ENCODE data around the gene MEIS1. TPM values are rescaled to one million over a fixed set of nuclear protein-coding genes. Genes with fewer than 3 reads are reported as not detected.
A peak's percentile ranks its signal among the peaks of the same experiment; 100 is the strongest.

MEIS1 gene
- total and polyA plus RNA-seq, 11 donors: 12.9 to 55.7 (median 41.8) TPM

GRCh38 chr2:66463206-66463755 is 28.4 kb downstream of the MEIS1 start:
- Histone ChIP-seq H3K27me3 (no peaks in the 10 kb centered on the region), H3K9me3 (no peaks in the 10 kb centered on the region), H3K36me3 (peaks cover 0 to 42% (median 0%) of the 10 kb centered on the region in 9 donors), H3K4me3 (no peak overlapping the region), H3K27ac (peak overlapping the region in 1 of 12 donors; percentile 45), H3K4me1 (peaks cover 0 to 50% (median 16%) of the 10 kb centered on the region in 12 donors)
- WGBS, 4 donors: 48 to 52% (median 50%) methylated on average over 3 of the region's 3 CpGs
- no peak for DNase-seq
- TF ChIP-seq POLR2A (IDR thresholded peaks at IDR 0.05) (no peak), CTCF (IDR thresholded peaks at IDR 0.05) (no peak)
- ATAC-seq: peak in 1 of 4 donors; percentile 44
- intact Hi-C loops (cut with DNase I): no loop called here

- H3K27ac ChIP-seq: peak overlapping the region in 1 of 12 donors; percentile 45
- peaks cover 0 to 46% (median 16%) of the 10 kb centered on the region in 12 donors for H3K4me1 ChIP-seq
- 73 to 79% (median 76%) methylated on average over 4 of the region's 4 CpGs for WGBS, 4 donors
- TF ChIP-seq POLR2A (IDR thresholded peaks at IDR 0.05): no peak
- TF ChIP-seq CTCF (IDR thresholded peaks at IDR 0.05): no peak
- no peak for DNase-seq
- H3K27me3 ChIP-seq: no peaks in the 10 kb centered on the region
- H3K36me3 ChIP-seq: peaks cover 0 to 45% (median 0%) of the 10 kb centered on the region in 9 donors
- H3K4me3 ChIP-seq: no peak overlapping the region
- ATAC-seq: no peak
- no peaks in the 10 kb centered on the region for H3K9me3 ChIP-seq
- intact Hi-C loops (cut with DNase I): no loop called here
Measured at GRCh38 chr2:66464930-66465637, 30.2 kb downstream of the MEIS1 start.

GRCh38 chr2:66466433-66466832 is 31.5 kb downstream of the MEIS1 start:
- Histone ChIP-seq H3K9me3 (no peaks in the 10 kb centered on the region), H3K36me3 (peaks cover 0 to 38% (median 0%) of the 10 kb centered on the region in 9 donors), H3K4me1 (peaks cover 0 to 46% (median 18%) of the 10 kb centered on the region in 12 donors), H3K27ac (peak overlapping the region in 1 of 12 donors; percentile 24), H3K4me3 (no peak overlapping the region), H3K27me3 (no peaks in the 10 kb centered on the region)
- TF ChIP-seq POLR2A (IDR thresholded peaks at IDR 0.05): no peak
- no peak for TF ChIP-seq CTCF (IDR thresholded peaks at IDR 0.05)
- ATAC-seq (no peak), DNase-seq (no peak)
- WGBS, 4 donors: 62 to 73% (median 69%) methylated on average over 2 of the region's 2 CpGs
- intact Hi-C loops (cut with DNase I): no loop called here

GRCh38 chr2:66467718-66468117 is 32.8 kb downstream of the MEIS1 start:
- Histone ChIP-seq H3K27ac (no peak overlapping the region), H3K36me3 (peaks cover 0 to 35% (median 0%) of the 10 kb centered on the region in 9 donors), H3K4me3 (no peak overlapping the region), H3K4me1 (peaks cover 0 to 41% (median 17%) of the 10 kb centered on the region in 12 donors), H3K9me3 (no peaks in the 10 kb centered on the region), H3K27me3 (no peaks in the 10 kb centered on the region)
- no peak for DNase-seq
- intact Hi-C loops (cut with DNase I): no loop called here
- ATAC-seq: no peak
- TF ChIP-seq POLR2A (IDR thresholded peaks at IDR 0.05) (no peak), CTCF (IDR thresholded peaks at IDR 0.05) (no peak)
